ENCODE results near the gene MYOM3. TPM values are rescaled to one million over a fixed set of nuclear protein-coding genes. Genes with fewer than 3 reads are reported as not detected.

MYOM3 gene
- total and polyA plus RNA-seq, 2 experiments from 2014 or later: 2.0 to 2.4 TPM

DNA sequence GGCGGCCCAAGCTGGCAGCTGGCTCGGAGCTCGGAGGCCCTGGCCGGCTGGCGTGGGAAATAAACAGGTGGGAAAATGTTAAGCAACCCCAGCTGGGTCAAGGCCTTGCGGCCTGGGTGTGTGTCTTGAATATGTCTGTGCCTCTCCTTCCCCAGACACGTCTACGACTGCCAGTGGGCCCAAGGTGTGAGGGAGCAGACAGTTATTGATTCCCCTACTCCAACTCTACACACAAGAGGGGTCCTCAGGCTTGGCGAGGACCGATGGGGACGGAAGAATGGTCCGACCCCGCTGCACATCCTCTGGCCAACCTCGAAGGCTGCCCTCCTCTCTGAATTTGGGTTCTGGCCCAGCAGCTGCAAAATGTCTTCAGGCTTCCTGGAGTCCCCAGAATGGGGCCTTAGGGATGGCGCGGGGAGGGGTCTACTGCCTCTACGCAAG, 28.8 kb upstream of the MYOM3 start:
- 84% methylated on average over 17 of the region's 17 CpGs for WGBS (ENCODE audit: low lambda C conversion rate, missing lambda C conversion rate)
- H3K27ac ChIP-seq: no peak overlapping the region
- H3K4me3 ChIP-seq: no peak overlapping the region

DNA sequence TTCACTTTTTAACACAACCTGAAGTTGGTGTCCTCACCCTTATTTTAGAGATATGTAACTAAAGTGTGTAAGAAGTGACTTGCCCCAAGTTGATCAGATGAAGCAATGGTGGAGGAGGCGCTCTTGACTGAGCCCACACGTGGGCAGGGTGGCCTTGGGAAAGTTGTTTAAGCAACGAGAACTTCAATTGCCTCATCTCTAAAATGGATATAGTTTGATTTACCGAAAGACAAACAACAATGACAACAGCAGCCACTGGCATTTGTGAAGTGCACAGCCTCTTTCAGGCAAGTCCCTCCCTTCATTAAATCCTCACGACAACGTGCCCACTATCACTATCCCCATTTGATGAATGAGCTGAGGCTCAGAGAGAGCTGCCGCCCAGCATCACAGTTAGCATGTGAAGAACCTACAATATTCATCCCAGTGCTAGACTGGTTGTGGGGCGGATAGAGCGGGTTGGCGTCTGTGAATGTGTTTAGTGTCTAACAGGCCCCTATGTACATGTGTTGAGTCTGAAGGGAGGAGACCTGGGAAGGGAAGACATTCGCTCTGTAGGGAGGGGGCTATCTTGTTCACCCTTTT, 28.0 kb upstream of the MYOM3 start:
- Histone ChIP-seq H3K27ac (no peak overlapping the region), H3K4me3 (no peak overlapping the region), H3K9me3 (ENCODE audit: low read depth) (no peaks in the 10 kb centered on the region), H3K79me2 (no peaks in the 10 kb centered on the region), H4K20me1 (ENCODE audit: insufficient read depth, poor library complexity, severe bottlenecking) (no peaks in the 10 kb centered on the region), H2AFZ (no peak overlapping the region), H3K4me1 (ENCODE audit: insufficient read depth) (peaks cover 11% of the 10 kb centered on the region), H3K4me2 (no peak overlapping the region), H3K36me3 (replicated peaks; ENCODE audit: insufficient read depth, low read depth) (no peaks in the 10 kb centered on the region), H3K9me2 (replicated peaks; ENCODE audit: insufficient read depth) (no peaks in the 10 kb centered on the region), H3K27me3 (no peaks in the 10 kb centered on the region)
- WGBS (ENCODE audit: low lambda C conversion rate, missing lambda C conversion rate): 93% methylated on average over 11 of the region's 11 CpGs
- DNase-seq (ENCODE audit: low spot score): no peak
- no peak for TF ChIP-seq EZH2 (IDR thresholded peaks at IDR 0.05; ENCODE audit: borderline replicate concordance)
- TF ChIP-seq, protein P1, sequence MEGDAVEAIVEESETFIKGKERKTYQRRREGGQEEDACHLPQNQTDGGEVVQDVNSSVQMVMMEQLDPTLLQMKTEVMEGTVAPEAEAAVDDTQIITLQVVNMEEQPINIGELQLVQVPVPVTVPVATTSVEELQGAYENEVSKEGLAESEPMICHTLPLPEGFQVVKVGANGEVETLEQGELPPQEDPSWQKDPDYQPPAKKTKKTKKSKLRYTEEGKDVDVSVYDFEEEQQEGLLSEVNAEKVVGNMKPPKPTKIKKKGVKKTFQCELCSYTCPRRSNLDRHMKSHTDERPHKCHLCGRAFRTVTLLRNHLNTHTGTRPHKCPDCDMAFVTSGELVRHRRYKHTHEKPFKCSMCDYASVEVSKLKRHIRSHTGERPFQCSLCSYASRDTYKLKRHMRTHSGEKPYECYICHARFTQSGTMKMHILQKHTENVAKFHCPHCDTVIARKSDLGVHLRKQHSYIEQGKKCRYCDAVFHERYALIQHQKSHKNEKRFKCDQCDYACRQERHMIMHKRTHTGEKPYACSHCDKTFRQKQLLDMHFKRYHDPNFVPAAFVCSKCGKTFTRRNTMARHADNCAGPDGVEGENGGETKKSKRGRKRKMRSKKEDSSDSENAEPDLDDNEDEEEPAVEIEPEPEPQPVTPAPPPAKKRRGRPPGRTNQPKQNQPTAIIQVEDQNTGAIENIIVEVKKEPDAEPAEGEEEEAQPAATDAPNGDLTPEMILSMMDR (IDR thresholded peaks at IDR 0.05; ENCODE audit: poor library complexity): no peak
- TF ChIP-seq EZH2phosphoT487 (IDR thresholded peaks at IDR 0.05; ENCODE audit: low read depth, severe bottlenecking, unreplicated experiment): no peak

More for the DNA sequence above, 28.8 kb upstream of the MYOM3 start:
- TF ChIP-seq EZH2 (IDR thresholded peaks at IDR 0.05; ENCODE audit: borderline replicate concordance) (no peak), EZH2phosphoT487 (IDR thresholded peaks at IDR 0.05; ENCODE audit: low read depth, severe bottlenecking, unreplicated experiment) (no peak)
- TF ChIP-seq, protein P1 (IDR thresholded peaks at IDR 0.05; ENCODE audit: poor library complexity): no peak
- DNase-seq (ENCODE audit: low spot score): no peak
- no peaks in the 10 kb centered on the region for H3K27me3 ChIP-seq
- no peaks in the 10 kb centered on the region for H3K9me3 ChIP-seq (ENCODE audit: low read depth)
- H3K9me2 ChIP-seq (replicated peaks; ENCODE audit: insufficient read depth): no peaks in the 10 kb centered on the region
- H3K4me2 ChIP-seq: no peak overlapping the region
- peaks cover 11% of the 10 kb centered on the region for H3K4me1 ChIP-seq (ENCODE audit: insufficient read depth)
- H4K20me1 ChIP-seq (ENCODE audit: insufficient read depth, poor library complexity, severe bottlenecking): no peaks in the 10 kb centered on the region
- no peak overlapping the region for H2AFZ ChIP-seq
- no peaks in the 10 kb centered on the region for H3K79me2 ChIP-seq
- no peaks in the 10 kb centered on the region for H3K36me3 ChIP-seq (replicated peaks; ENCODE audit: insufficient read depth, low read depth)

DNA sequence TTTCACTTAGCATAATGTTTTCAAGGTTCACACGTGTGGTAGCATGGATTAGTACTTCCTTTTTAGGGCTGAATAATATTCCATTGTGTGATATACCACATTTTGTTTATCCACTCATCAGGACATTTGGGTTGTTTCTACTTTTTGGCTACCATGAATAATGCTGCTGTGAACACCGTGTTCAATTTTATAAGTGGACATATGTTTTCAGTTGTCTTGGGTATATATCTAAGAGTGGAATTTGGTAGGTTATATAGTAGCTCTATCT, 27.2 kb upstream of the MYOM3 start:
- Histone ChIP-seq H3K9me3 (ENCODE audit: low read depth) (no peaks in the 10 kb centered on the region), H3K27ac (no peak overlapping the region), H2AFZ (no peak overlapping the region), H3K9me2 (replicated peaks; ENCODE audit: insufficient read depth) (no peaks in the 10 kb centered on the region), H3K79me2 (no peaks in the 10 kb centered on the region), H3K4me2 (no peak overlapping the region), H3K4me1 (ENCODE audit: insufficient read depth) (peaks cover 11% of the 10 kb centered on the region), H3K4me3 (no peak overlapping the region), H4K20me1 (ENCODE audit: insufficient read depth, poor library complexity, severe bottlenecking) (no peaks in the 10 kb centered on the region), H3K27me3 (no peaks in the 10 kb centered on the region), H3K36me3 (replicated peaks; ENCODE audit: insufficient read depth, low read depth) (no peaks in the 10 kb centered on the region)
- TF ChIP-seq EZH2phosphoT487 (IDR thresholded peaks at IDR 0.05; ENCODE audit: low read depth, severe bottlenecking, unreplicated experiment) (no peak), EZH2 (IDR thresholded peaks at IDR 0.05; ENCODE audit: borderline replicate concordance) (no peak)
- TF ChIP-seq, protein P1 (IDR thresholded peaks at IDR 0.05; ENCODE audit: poor library complexity): no peak
- DNase-seq (ENCODE audit: low spot score): no peak
- WGBS (ENCODE audit: low lambda C conversion rate, missing lambda C conversion rate): 87% methylated on average over 2 of the region's 2 CpGs
